ENCODE data around the gene ADGRG1.
A peak's percentile ranks its signal among the peaks of the same experiment; 100 is the strongest.

DNA sequence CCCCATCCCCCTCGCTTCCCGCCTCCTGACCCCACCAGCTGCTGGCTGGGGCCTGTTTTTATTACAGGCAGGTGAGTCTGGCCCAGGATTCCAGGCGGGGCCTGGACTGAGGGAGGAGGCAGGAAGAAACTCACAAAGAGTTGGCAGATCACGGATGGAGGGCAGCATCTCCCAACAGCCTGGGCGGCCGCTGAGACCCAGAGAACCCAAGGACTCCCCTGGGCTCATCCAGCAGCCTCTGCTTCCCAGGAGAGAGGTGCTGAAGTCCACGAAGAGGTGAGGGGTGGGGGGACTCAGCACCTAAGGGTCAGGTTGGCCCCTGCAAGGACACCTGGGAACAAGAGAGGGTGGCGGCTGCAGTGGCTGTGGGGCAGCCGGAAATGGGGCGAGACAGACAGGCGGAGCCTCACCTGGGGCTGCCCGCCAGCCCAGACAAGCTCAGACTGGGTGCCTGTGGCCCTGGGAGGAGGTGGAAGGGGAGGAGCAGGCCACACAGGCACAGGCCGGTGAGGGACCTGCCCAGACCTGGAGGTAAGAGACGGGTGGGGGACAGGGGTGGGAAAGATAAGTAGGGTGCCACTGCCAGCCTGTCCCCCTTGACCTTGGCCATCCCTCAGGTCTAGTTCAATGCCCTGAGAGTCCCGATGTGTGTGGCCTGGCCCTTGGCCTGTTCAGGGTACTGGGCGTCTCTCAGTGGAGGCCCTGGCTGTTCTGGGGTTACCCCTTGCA, 8.7 kb upstream of the ADGRG1 start:
- TF ChIP-seq, protein P1, sequence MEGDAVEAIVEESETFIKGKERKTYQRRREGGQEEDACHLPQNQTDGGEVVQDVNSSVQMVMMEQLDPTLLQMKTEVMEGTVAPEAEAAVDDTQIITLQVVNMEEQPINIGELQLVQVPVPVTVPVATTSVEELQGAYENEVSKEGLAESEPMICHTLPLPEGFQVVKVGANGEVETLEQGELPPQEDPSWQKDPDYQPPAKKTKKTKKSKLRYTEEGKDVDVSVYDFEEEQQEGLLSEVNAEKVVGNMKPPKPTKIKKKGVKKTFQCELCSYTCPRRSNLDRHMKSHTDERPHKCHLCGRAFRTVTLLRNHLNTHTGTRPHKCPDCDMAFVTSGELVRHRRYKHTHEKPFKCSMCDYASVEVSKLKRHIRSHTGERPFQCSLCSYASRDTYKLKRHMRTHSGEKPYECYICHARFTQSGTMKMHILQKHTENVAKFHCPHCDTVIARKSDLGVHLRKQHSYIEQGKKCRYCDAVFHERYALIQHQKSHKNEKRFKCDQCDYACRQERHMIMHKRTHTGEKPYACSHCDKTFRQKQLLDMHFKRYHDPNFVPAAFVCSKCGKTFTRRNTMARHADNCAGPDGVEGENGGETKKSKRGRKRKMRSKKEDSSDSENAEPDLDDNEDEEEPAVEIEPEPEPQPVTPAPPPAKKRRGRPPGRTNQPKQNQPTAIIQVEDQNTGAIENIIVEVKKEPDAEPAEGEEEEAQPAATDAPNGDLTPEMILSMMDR (conservative IDR thresholded peaks at IDR 0.05), result no peak
- TF ChIP-seq ZFX (IDR thresholded peaks at IDR 0.05), result peak; percentile 74; the same call in 1 of the 2 replicates
